ENCODE data around the gene RAPGEF3. TPM values are rescaled to one million over a fixed set of nuclear protein-coding genes. Genes with fewer than 3 reads are reported as not detected.

RAPGEF3 gene
- total RNA-seq, 1 donor from 2014 or later: 26.3 TPM

DNA sequence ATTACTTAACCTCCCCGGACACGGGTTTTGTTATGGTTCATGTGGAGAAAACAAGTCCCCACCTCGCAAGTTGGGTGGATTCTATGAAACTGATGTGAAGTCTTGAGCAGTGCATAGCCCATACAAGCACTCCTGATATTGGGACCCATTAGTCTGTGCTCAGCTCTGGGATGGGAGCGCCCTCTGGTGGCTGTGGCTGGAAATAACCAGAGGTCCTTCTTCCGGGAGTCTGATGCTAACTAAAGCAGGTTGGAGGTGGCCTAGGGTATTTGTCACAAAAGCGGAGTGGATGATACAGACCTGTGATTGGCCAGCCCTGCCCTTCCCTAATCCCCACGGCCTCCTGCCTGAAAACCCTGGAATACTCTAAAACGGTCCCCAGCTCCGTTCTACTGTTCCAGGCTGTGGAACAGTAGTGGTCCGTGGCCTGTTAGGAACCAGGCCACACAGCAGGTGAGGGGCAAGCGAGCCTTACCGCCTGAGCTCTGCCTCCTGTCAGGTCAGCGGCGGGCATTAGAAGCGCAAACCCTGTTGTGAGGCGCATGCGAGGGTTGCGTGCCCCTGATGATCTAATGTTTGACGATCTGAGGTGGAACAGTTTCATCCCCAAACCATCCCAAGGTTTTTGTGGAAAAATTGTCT lies 20.7 kb upstream of the RAPGEF3 start:
- peak; percentile 94 for DNase-seq (ENCODE audit: low spot score)
- intact Hi-C loops (cut with DNase I): loop anchor here (2.0 kb wide), 2 partner anchors 59 to 63 kb away; no protein-coding TSS in a partner anchor

GRCh38 chr12:47778881-47779280 lies 20.2 kb upstream of the RAPGEF3 start:
- intact Hi-C loops (cut with DNase I): loop anchor here (2.0 kb wide), 2 partner anchors 60 to 62 kb away; no protein-coding TSS in a partner anchor
- DNase-seq (ENCODE audit: low spot score): no peak

DNA sequence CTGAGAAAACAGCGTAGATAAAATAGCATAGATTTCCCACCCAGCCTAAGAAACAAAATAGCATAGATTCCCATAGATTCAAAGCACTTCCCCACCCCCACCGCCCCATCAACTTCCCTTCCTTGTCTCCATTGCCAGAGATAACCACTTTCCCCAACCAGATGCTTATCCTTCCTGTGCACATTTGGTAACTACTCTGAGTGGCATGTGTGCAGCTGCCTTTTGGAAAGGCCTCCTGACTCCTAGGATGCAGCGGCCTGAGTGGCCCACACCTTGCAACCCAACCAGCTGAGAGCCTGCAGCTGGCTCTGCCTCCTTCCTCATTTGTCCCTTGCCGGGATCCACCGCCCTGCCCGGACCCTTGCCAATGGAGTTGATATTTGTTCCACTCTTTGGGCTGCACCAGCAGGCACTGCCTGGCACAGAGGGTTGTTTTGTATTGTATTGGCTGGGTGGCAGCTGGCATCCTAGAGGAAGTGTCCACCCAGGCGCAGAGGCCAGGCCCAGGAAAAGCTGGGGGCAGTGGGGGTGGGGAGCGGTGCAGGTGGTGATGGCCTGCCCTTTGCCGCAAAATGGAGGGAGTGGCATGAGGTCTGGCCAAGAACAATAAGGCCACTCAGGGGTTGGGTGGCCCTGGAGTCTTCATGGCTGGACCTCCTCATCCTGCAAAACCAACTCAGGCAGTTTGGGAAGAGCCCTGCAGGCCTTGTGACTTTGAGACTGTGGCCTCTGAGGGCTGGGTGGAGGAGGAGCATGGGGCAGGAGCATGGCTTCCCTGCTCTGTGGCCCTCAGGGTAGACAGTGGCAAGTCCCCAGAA lies 19.3 kb upstream of the RAPGEF3 start:
- DNase-seq (ENCODE audit: low spot score): no peak
- intact Hi-C loops (cut with DNase I): loop anchor here (2.0 kb wide), 2 partner anchors 61 kb away; no protein-coding TSS in a partner anchor

GRCh38 chr12:47777151-47777550 lies 18.5 kb upstream of the RAPGEF3 start:
- DNase-seq (ENCODE audit: low spot score): no peak
- intact Hi-C loops (cut with DNase I): no loop called here

DNA sequence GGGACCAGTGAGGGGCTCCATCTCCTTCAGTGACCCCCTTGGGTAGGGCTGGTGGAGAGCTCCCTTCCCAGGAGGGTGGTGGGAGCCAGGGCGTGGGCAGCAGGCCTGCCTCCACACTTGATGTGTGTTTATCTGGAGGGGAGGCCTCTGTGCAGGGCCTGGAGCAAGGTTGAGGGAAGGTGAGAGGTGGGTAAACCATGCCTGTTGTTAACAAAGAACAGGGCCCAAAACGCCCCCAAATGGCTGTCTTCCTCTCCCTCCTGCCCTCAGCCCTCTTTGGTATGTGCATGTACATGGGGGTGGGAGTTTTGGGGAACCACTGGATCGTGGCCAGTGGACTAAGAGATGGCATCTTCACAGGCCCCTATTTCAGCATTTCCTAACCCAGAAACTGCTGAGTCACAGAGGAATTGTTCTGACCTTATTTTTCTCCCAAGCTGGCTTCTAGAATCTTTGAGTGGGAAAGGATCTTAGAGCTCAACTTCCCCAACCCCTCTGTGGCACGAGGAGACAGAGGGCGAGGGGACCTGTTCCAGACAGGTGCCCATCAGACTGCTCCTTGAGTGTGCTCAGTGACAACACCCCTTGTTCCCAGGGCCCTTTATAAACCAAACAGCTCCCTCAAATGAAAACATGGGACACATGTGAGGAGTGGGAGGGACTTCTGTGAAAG lies 17.9 kb upstream of the RAPGEF3 start:
- intact Hi-C loops (cut with DNase I): no loop called here
- no peak for DNase-seq (ENCODE audit: low spot score)

DNA sequence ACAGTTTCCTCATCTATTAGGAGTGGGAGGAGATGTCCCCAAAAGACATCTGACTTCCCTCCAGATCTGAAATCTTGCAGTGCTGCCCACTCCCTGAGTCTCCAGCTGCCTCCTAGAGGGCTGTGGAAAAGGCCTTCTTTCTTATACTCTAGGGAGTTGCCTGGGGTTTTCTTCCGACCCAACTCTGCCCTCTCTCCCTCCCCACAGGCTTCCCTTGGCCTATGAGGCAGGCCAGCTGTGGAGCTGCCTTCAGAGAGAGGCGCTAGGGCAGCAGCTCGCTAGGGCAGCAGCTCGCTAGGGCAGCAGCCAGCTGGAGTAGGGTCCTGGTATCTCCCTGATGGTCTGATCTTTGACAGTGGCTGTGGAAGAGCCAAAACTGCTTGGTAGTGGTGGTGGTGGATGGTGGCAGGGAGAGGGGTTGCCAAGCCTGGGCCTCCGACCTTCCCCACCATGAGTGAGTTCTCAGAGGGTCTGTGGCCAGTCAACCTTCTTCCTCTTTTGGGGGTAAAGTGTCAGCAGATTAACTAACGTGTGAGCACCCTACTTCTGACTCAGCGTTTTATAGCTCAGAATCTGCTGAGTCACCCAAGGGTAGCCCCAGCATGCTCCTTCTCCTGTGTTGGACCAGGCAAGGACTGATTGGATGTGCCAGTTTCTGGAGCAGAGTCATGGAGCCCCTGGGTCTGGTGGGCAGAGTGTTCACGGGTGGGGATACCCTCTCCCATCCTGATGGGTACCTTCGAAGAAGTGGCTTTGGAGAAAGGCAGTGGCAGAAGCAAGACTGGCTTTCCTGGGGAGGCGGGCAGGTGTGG lies 16.6 kb upstream of the RAPGEF3 start:
- no peak for DNase-seq (ENCODE audit: low spot score)
- intact Hi-C loops (cut with DNase I): no loop called here

GRCh38 chr12:47774663-47775062 lies 16.0 kb upstream of the RAPGEF3 start:
- intact Hi-C loops (cut with DNase I): loop anchor here (5.0 kb wide), 1 partner anchor 122 kb away; no protein-coding TSS in a partner anchor
- DNase-seq (ENCODE audit: low spot score): no peak

DNA sequence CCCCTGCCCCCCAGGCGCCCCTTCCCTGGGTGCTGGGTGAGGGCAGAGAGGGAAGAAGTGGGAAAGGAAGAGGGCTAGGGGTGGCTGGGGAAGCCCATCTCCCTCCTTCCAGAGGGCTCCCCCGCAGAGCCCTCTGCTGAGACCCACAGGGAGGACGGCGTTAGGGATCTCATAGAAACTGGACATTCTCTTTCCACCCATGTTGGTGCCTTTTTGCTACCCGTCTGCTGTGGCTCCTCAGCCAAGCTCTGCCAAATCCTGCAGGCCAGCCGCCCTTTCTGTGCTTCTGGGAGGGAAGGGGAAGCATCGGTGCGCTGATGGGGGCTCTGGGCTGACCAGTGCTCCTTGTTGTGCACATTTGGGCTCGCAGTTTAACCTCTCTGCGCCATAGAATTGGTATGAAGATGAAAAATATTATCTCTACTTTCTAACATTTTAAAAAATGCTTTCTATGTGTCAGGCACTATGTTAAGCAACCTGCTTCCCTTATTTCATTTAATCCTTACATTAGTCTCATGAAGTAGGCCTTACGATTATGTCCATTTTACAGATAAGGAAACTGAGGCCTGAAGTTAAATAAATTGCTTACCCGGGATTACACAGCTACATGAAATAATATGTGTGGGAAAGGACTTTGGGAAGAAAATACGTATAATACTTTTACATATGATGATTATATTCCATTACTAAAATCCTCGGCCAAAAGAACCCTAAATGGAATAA lies 15.3 kb upstream of the RAPGEF3 start:
- DNase-seq (ENCODE audit: low spot score): no peak

DNA sequence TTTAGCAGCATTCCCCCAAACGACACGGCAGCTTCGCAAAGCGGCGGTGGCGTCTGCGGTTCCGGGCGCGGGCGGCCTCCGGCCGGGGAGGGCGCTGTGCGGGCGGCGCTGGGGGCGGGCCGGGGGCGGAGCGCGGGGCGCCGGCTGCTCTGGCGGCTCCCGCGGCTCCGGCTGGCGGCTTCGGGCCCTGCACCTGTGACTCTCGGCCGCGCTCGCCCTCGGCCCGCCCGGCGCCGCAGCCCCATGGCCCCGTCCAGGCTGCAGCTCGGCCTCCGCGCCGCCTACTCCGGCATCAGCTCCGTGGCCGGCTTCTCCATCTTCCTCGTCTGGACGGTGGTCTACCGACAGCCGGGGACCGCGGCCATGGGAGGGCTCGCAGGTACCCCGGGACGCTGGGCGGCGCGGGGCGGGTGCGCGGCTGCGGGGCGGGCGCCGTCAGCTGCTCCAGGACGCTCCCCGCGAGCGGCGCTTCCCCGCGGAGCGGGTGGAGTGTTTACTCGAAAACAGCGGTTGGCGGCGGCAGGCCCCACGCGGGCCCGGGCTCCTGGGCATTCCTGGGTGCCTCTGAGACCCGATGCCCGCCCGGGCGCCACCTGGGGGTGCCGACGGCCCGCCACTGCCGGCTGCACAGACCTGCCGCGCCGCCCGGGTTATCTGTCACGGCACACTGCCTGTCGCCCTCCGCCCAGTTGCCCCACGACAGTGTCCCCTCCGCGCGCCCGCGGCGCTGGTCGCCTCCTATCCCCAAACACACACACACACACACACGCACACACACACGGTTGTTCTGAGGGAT lies 14.6 kb upstream of the RAPGEF3 start, which contains the start of gene SLC48A1:
SLC48A1 (plus strand) TSS at position 177 of the 796 bp plus-strand sequence; CDS start at position 244, 67 bp downstream.
- intact Hi-C loops (cut with DNase I): loop anchor here (5.0 kb wide), 1 partner anchor 121 kb away; no protein-coding TSS in a partner anchor
- peak; percentile 90 for DNase-seq (ENCODE audit: low spot score)

More for the DNA sequence above, 15.3 kb upstream of the RAPGEF3 start:
- intact Hi-C loops (cut with DNase I): loop anchor here (5.0 kb wide), 1 partner anchor 122 kb away; no protein-coding TSS in a partner anchor

GRCh38 chr12:47772738-47773061 lies 14.0 kb upstream of the RAPGEF3 start:
- intact Hi-C loops (cut with DNase I): loop anchor here (5.0 kb wide), 1 partner anchor 120 kb away; no protein-coding TSS in a partner anchor
- DNase-seq (ENCODE audit: low spot score): no peak

DNA sequence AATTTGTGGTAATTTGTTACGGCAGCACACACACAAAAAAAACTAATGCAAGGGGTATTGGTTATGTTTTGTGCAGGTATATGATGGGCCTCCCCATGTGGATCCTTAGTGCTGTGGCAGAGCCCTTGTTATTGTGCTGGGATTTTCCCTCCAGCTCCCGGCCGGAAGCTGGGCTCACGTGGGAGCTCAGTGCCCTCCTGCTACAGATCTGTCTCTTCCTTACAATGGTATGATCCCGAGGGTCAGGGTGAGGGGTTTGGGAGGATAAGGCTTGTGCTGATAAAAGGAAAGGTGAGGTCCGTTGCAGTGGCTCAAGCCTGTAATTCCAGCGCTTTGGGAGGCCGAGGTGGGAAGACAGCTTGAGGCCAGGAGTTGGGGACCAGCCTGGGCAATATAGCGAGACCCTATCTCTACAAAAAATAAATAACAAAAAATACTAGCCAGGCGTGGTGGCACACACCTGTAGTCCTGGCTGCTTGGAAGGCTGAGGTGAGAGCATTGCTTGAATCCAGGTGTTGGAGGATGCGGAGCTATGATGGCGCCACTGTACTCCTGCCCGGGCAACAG lies 13.5 kb upstream of the RAPGEF3 start:
- intact Hi-C loops (cut with DNase I): loop anchor here (5.0 kb wide), 1 partner anchor 120 kb away; no protein-coding TSS in a partner anchor
- DNase-seq (ENCODE audit: low spot score): no peak

DNA sequence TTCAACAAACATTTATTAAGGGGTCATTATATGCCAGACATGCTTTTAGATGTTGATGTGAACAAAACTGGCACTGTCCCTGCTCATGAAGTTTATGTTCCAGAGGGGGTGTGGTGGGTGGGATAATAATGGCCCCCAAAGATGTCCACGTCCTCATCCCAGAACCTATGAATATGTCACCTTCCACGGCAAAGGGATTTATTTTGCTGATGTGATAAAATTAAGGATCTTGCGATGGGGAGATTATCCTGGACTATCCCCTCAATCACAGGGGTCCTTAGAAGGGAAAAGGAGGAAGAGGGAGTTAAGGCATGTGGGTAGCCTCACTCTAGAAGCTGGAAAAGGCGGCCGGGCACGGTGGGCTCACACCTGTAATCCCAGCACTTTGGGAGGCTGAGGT lies 12.6 kb upstream of the RAPGEF3 start:
- DNase-seq (ENCODE audit: low spot score): no peak
- intact Hi-C loops (cut with DNase I): loop anchor here (5.0 kb wide), 1 partner anchor 119 kb away; no protein-coding TSS in a partner anchor

- intact Hi-C loops (cut with DNase I): loop anchor here (5.0 kb wide), 1 partner anchor 118 kb away; no protein-coding TSS in a partner anchor
- DNase-seq (ENCODE audit: low spot score): no peak
Observed at GRCh38 chr12:47770086-47770726, 11.5 kb upstream of the RAPGEF3 start.

GRCh38 chr12:47769234-47770085 lies 10.8 kb upstream of the RAPGEF3 start:
- intact Hi-C loops (cut with DNase I): loop anchor here (5.0 kb wide), 1 partner anchor 117 kb away; no protein-coding TSS in a partner anchor
- DNase-seq (ENCODE audit: low spot score): no peak

- DNase-seq (ENCODE audit: low spot score): no peak
- intact Hi-C loops (cut with DNase I): no loop called here
Observed at GRCh38 chr12:47768323-47768811, 9.7 kb upstream of the RAPGEF3 start.
